ENCODE data around the gene BACH2. TPM values are rescaled to one million over a fixed set of nuclear protein-coding genes. Genes with fewer than 3 reads are reported as not detected.

Gene BACH2
- total and polyA plus RNA-seq, 2 of the 4 experiments (the other 2 are of a cell fraction), result 1.3 to 1.4 TPM

- Histone ChIP-seq H4K5ac (ENCODE audit: low read depth, low read length) (no peak overlapping the region), H3K4ac (ENCODE audit: low read depth, low read length) (no peak overlapping the region), H3K23ac (ENCODE audit: low read depth, low read length) (no peak overlapping the region), H2AFZ (replicated peaks; ENCODE audit: low read length, poor library complexity) (no peak overlapping the region), H3K9me3 (ENCODE audit: control insufficient read depth, insufficient read depth, low read length) (no peaks in the 10 kb centered on the region), H2BK20ac (ENCODE audit: low read depth, low read length) (no peak overlapping the region), H3K9me1 (ENCODE audit: insufficient read depth, low read length) (peaks cover 3% of the 10 kb centered on the region), H4K91ac (ENCODE audit: insufficient read depth, low read depth, low read length) (no peak overlapping the region), H3K4me3 (ENCODE audit: insufficient read depth, low read depth, low read length) (no peak overlapping the region), H3K36me3 (ENCODE audit: control insufficient read depth, insufficient read depth, low read length) (no peaks in the 10 kb centered on the region; the same call in 1 of the 2 replicates), H4K20me1 (ENCODE audit: insufficient read depth, low read length) (no peaks in the 10 kb centered on the region), H2AK9ac (replicated peaks; ENCODE audit: low read depth, low read length, poor library complexity) (no peak overlapping the region), H2BK5ac (ENCODE audit: low read depth, low read length, poor library complexity, severe bottlenecking) (no peak overlapping the region), H3K14ac (replicated peaks; ENCODE audit: low read depth, low read length) (no peak overlapping the region), H3K56ac (ENCODE audit: extremely low read depth, insufficient read depth, low read length) (no peak overlapping the region), H3K79me1 (ENCODE audit: low read depth in 1 of 2, low read length in 2 of 2) (no peaks in the 10 kb centered on the region), H4K8ac (ENCODE audit: low read depth in 2 of 2, low read length in 2 of 2) (no peak overlapping the region), H3K4me1 (ENCODE audit: control insufficient read depth, insufficient read depth, low read length) (peaks cover 8% of the 10 kb centered on the region), H3K9ac (ENCODE audit: low read depth, low read length) (no peak overlapping the region), H3K27ac (ENCODE audit: insufficient read depth, low read length) (no peak overlapping the region), H2BK15ac (ENCODE audit: low read depth, low read length) (no peak overlapping the region), H3K27me3 (ENCODE audit: control insufficient read depth, insufficient read depth, low read length) (no peaks in the 10 kb centered on the region), H3K4me2 (ENCODE audit: low read depth, low read length) (no peak overlapping the region), H2BK120ac (ENCODE audit: low read depth, low read length) (no peak overlapping the region), H3K18ac (ENCODE audit: low read depth, low read length) (no peak overlapping the region), H2AK5ac (ENCODE audit: low read depth, low read length) (no peak overlapping the region)
- intact Hi-C loops (cut with micrococcal nuclease), result no loop called here
- ChIA-PET CTCF (interaction anchor here (0.6 kb wide), 1 partner anchor 794 kb away, joined by 3 read pairs; no protein-coding TSS in a partner anchor), POLR2A (ENCODE audit: unreplicated experiment) (no interaction called here)
- DNase-seq (peak; percentile 31), ATAC-seq (ENCODE audit: low read depth) (no peak)
- dilution Hi-C loops (cut with HindIII; ENCODE audit: low sequenced_read_pairs, unreplicated experiment), result no loop called here
- WGBS, 2 experiments (ENCODE audit: extremely low coverage in 2 of 2, insufficient read length in 1 of 2), result no CpG with 5 or more reads among the region's 5 CpGs
- no TSS peak for BruUV-seq (replicated peaks)
- in situ Hi-C loops (cut with MboI; ENCODE audit: low sequenced_read_pairs), result no loop called here
- TF ChIP-seq ELK1 (IDR thresholded peaks at IDR 0.05; ENCODE audit: borderline replicate concordance, low read depth, low read length) (no peak), CHD1 (IDR thresholded peaks at IDR 0.05; ENCODE audit: low read depth, low read length) (no peak), POLR2A (IDR thresholded peaks at IDR 0.05; ENCODE audit: low read depth, low read length) (no peak), SMC3 (IDR thresholded peaks at IDR 0.05; ENCODE audit: low read depth, low read length) (no peak), MAFK (IDR thresholded peaks at IDR 0.05; ENCODE audit: low read depth, low read length) (no peak), RFX5 (IDR thresholded peaks at IDR 0.05; ENCODE audit: low read depth, low read length) (no peak), USF2 (IDR thresholded peaks at IDR 0.05; ENCODE audit: low read depth, low read length) (no peak), RCOR1 (IDR thresholded peaks at IDR 0.05; ENCODE audit: insufficient replicate concordance, low read length) (no peak), CEBPB (IDR thresholded peaks at IDR 0.05; ENCODE audit: low read depth, low read length) (no peak), BHLHE40 (IDR thresholded peaks at IDR 0.05; ENCODE audit: low read depth, low read length) (no peak)
Observed at GRCh38 chr6:90000864-90001731, 295.5 kb downstream of the BACH2 start.
